HEK293T (cell line): ENCODE data around the gene SPC25.
"Not testable (repeated sequence)": the region's sequence is repeated elsewhere in the genome, so short reads cannot be mapped to it uniquely, and the experiment has no call there.

Experiments used
- ARNT ChIP-seq: fragments of 450-650 bp; IDR thresholded peaks from 2 replicates; pipeline ENCODE4 v1.6.1; 2017; ENCODE audit warnings: mild to moderate bottlenecking
- BHLHE40 ChIP-seq: fragments of 450-650 bp; IDR thresholded peaks from 2 replicates; pipeline ENCODE4 v1.6.1; 2016; ENCODE audit warnings: mild to moderate bottlenecking, moderate library complexity, borderline replicate concordance
- FOXA1 ChIP-seq: fragments of 450-650 bp; IDR thresholded peaks from 2 replicates; pipeline ENCODE4 v1.6.1; 2016; ENCODE audit warnings: mild to moderate bottlenecking
- FOXK2 ChIP-seq: fragments of 450-650 bp; IDR thresholded peaks from 2 replicates; pipeline ENCODE4 v1.6.1; 2016; ENCODE audit warnings: mild to moderate bottlenecking
- FOXM1 ChIP-seq: fragments of 450-650 bp; IDR thresholded peaks from 2 replicates; pipeline ENCODE4 v1.6.1; 2017; ENCODE audit warnings: mild to moderate bottlenecking, borderline replicate concordance
- HDGF ChIP-seq: fragments of 450-650 bp; IDR thresholded peaks from 2 replicates; pipeline ENCODE4 v1.6.1; 2017; ENCODE audit warnings: antibody characterized with exemption, borderline replicate concordance
- L3MBTL2 ChIP-seq: fragments of 450-650 bp; conservative IDR thresholded peaks from 2 replicates; pipeline ENCODE4 v1.6.1; 2016; ENCODE audit warnings: mild to moderate bottlenecking
- NFRKB ChIP-seq: fragments of 450-650 bp; IDR thresholded peaks from 2 replicates; pipeline ENCODE4 v1.6.1; 2016; ENCODE audit warnings: mild to moderate bottlenecking, moderate library complexity
- SP1 ChIP-seq: fragments of 450-650 bp; IDR thresholded peaks from 2 replicates; pipeline ENCODE4 v1.6.1; 2017
- SUZ12 ChIP-seq: fragments of 450-650 bp; IDR thresholded peaks from 2 replicates; pipeline ENCODE4 v1.6.1; 2016; ENCODE audit warnings: mild to moderate bottlenecking
- TARDBP ChIP-seq: fragments of 450-650 bp; IDR thresholded peaks from 2 replicates; pipeline ENCODE4 v1.6.1; 2016
- TF ChIP-seq, protein P1 (sequence below): fragments of 450-650 bp; IDR thresholded peaks from 2 replicates; pipeline ENCODE4 v1.6.1; 2016

GRCh38 chr2:168870369-168870768 lies 19.9 kb downstream of the SPC25 start:
- not testable (repeated sequence) for TF ChIP-seq FOXM1, SUZ12, SP1, FOXK2, BHLHE40, NFRKB, TARDBP, FOXA1, L3MBTL2, ARNT, HDGF
- TF ChIP-seq, protein P1, sequence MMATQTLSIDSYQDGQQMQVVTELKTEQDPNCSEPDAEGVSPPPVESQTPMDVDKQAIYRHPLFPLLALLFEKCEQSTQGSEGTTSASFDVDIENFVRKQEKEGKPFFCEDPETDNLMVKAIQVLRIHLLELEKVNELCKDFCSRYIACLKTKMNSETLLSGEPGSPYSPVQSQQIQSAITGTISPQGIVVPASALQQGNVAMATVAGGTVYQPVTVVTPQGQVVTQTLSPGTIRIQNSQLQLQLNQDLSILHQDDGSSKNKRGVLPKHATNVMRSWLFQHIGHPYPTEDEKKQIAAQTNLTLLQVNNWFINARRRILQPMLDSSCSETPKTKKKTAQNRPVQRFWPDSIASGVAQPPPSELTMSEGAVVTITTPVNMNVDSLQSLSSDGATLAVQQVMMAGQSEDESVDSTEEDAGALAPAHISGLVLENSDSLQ: not testable (repeated sequence)
